Smooth muscle cell (in vitro differentiated cells): Measurements from ENCODE around the gene EIF4E3. TPM values are rescaled to one million over a fixed set of nuclear protein-coding genes. Genes with fewer than 3 reads are reported as not detected.

Experiments used
- DNase-seq: peaks from one replicate; lab custom pipeline; 2025; ENCODE audit not compliant: unreplicated experiment; lab: John Stamatoyannopoulos, UW
- H2AFZ ChIP-seq: fragments of 200-600 bp; sonication (generic); 2 replicates; pipeline ENCODE4 v1.6.0; 2016; ENCODE audit warnings: antibody characterized with exemption, low read depth, mild to moderate bottlenecking
- H3F3A ChIP-seq: fragments of 200-600 bp; sonication (generic); 2 replicates; pipeline ENCODE4 v1.6.0; 2017; ENCODE audit warnings: antibody characterized with exemption, low read depth
- H3K27ac ChIP-seq: fragments of 200-600 bp; sonication (generic); 2 replicates; pipeline ENCODE4 v1.5.1; 2016; ENCODE audit warnings: low read depth, mild to moderate bottlenecking
- H3K27me3 ChIP-seq: fragments of 200-600 bp; sonication (generic); 2 replicates; pipeline ENCODE4 v1.6.1; 2016; ENCODE audit warnings: low read depth, mild to moderate bottlenecking
- H3K36me3 ChIP-seq: fragments of 200-600 bp; sonication (generic); 2 replicates; pipeline ENCODE4 v1.5.1; 2016; ENCODE audit warnings: low read depth
- H3K4me1 ChIP-seq: fragments of 200-600 bp; sonication (generic); 2 replicates; pipeline ENCODE4 v1.5.1; 2016; ENCODE audit warnings: low read depth
- H3K4me2 ChIP-seq: fragments of 200-600 bp; sonication (generic); 2 replicates; pipeline ENCODE4 v1.6.0; 2016; ENCODE audit warnings: mild to moderate bottlenecking
- H3K4me3 ChIP-seq: fragments of 200-600 bp; sonication (generic); 2 replicates; pipeline ENCODE4 v1.5.1; 2016; ENCODE audit warnings: mild to moderate bottlenecking
- H3K79me2 ChIP-seq: fragments of 200-600 bp; sonication (generic); 2 replicates; pipeline ENCODE4 v1.6.0; 2016; ENCODE audit warnings: low read depth, mild to moderate bottlenecking
- H3K9ac ChIP-seq: fragments of 200-600 bp; sonication (generic); 2 replicates; pipeline ENCODE4 v1.6.0; 2016; ENCODE audit warnings: low read depth
- H3K9me3 ChIP-seq: fragments of 200-600 bp; sonication (generic); replicated peaks from 2 replicates; pipeline ENCODE4 v1.5.1; 2016; ENCODE audit warnings: low read depth
- H4K20me1 ChIP-seq: fragments of 200-600 bp; sonication (generic); 2 replicates; pipeline ENCODE4 v1.6.0; 2016; ENCODE audit warnings: low read depth
- WGBS: methylation state at CpG from one replicate; pipeline ENCODE4 v1.1.7; 2016; ENCODE audit warnings: low lambda C conversion rate; 5-methylcytosine and 5-hydroxymethylcytosine counted together
- polyA plus RNA-seq: library from polyadenylated mRNA; unstranded; fragments of >200 nt; fragmentation: Nextera tagmentation; extraction: Ambion mirVana; gene quantifications from 2 replicates; pipeline ENCODE4 v1.2.1, GENCODE V29; 2016
- total RNA-seq: library from RNA; depleted of rRNA; stranded (reverse); fragments of >200 nt; gene quantifications from 2 replicates; pipeline ENCODE4 v1.2.3, GENCODE V29; 2014
- TF ChIP-seq, protein P1 (sequence below): fragments of 200-600 bp; sonication (generic); IDR thresholded peaks from 2 replicates; pipeline ENCODE4 v1.5.1; 2017; ENCODE audit warnings: borderline replicate concordance, mild to moderate bottlenecking, antibody characterized with exemption; ENCODE audit not compliant: insufficient read depth, poor library complexity, severe bottlenecking

Gene EIF4E3
- total and polyA plus RNA-seq, 2 experiments from 2014 or later, result 2.3 to 3.5 TPM

DNA sequence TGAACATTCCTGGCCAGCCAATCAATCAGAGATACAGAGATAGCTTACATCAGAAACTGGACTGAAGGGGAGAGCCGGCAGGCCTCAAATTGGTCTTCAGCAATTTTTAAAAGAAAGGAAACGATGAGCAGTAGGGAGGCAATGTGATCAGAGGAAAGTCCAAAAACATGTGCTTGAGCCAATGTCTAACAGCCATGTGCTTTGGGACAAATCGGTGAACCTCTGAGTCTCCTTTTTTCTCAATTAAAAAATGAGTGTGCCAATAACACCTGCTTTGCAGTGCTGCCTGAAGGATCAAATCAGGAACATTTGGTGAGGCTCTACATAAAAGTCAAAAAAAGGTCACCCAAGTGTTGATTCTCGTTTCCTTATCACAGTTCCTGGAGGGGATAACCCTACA, 7.4 kb upstream of the EIF4E3 start:
- H3K27me3 ChIP-seq, result peaks cover 15% of the 10 kb centered on the region

GRCh38 chr3:71728632-71729342, 3.6 kb upstream of the EIF4E3 start:
- Histone ChIP-seq H3K4me3 (no peak overlapping the region), H4K20me1 (no peaks in the 10 kb centered on the region), H3K27ac (no peak overlapping the region), H3K79me2 (no peaks in the 10 kb centered on the region), H3K27me3 (peaks cover 27% of the 10 kb centered on the region), H3K9ac (no peak overlapping the region), H3F3A (peaks cover 3% of the 10 kb centered on the region), H2AFZ (no peak overlapping the region), H3K4me2 (no peak overlapping the region), H3K9me3 (no peaks in the 10 kb centered on the region), H3K36me3 (no peaks in the 10 kb centered on the region), H3K4me1 (peaks cover 5% of the 10 kb centered on the region)
- 41% methylated on average over 4 of the region's 4 CpGs for WGBS
- TF ChIP-seq, protein P1, sequence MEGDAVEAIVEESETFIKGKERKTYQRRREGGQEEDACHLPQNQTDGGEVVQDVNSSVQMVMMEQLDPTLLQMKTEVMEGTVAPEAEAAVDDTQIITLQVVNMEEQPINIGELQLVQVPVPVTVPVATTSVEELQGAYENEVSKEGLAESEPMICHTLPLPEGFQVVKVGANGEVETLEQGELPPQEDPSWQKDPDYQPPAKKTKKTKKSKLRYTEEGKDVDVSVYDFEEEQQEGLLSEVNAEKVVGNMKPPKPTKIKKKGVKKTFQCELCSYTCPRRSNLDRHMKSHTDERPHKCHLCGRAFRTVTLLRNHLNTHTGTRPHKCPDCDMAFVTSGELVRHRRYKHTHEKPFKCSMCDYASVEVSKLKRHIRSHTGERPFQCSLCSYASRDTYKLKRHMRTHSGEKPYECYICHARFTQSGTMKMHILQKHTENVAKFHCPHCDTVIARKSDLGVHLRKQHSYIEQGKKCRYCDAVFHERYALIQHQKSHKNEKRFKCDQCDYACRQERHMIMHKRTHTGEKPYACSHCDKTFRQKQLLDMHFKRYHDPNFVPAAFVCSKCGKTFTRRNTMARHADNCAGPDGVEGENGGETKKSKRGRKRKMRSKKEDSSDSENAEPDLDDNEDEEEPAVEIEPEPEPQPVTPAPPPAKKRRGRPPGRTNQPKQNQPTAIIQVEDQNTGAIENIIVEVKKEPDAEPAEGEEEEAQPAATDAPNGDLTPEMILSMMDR, result no peak
- DNase-seq, result no peak

More for the DNA sequence above, 7.4 kb upstream of the EIF4E3 start:
- H3K9ac ChIP-seq, result no peak overlapping the region
- no peaks in the 10 kb centered on the region for H3K36me3 ChIP-seq
- H3K9me3 ChIP-seq, result no peaks in the 10 kb centered on the region
- no peaks in the 10 kb centered on the region for H4K20me1 ChIP-seq
- H3K4me1 ChIP-seq, result no peaks in the 10 kb centered on the region
- no peak overlapping the region for H3K4me2 ChIP-seq
- no peaks in the 10 kb centered on the region for H3K79me2 ChIP-seq
- H3K4me3 ChIP-seq, result no peak overlapping the region
- WGBS, result 80% methylated on average over 4 of the region's 4 CpGs
- H3K27ac ChIP-seq, result no peak overlapping the region
- no peak for DNase-seq
- H2AFZ ChIP-seq, result no peak overlapping the region
- TF ChIP-seq, protein P1, result no peak
- H3F3A ChIP-seq, result peaks cover 3% of the 10 kb centered on the region

- H3K4me3 ChIP-seq, result no peak overlapping the region
- no peak for DNase-seq
- no peaks in the 10 kb centered on the region for H3K79me2 ChIP-seq
- peaks cover 47% of the 10 kb centered on the region for H3K27me3 ChIP-seq
- H2AFZ ChIP-seq, result no peak overlapping the region
- peaks cover 5% of the 10 kb centered on the region for H3K4me1 ChIP-seq
- no peaks in the 10 kb centered on the region for H4K20me1 ChIP-seq
- no peaks in the 10 kb centered on the region for H3K36me3 ChIP-seq
- H3K9me3 ChIP-seq, result no peaks in the 10 kb centered on the region
- H3F3A ChIP-seq, result no peaks in the 10 kb centered on the region
- H3K9ac ChIP-seq, result no peak overlapping the region
- no peak overlapping the region for H3K27ac ChIP-seq
- TF ChIP-seq, protein P1, result no peak
- WGBS, result 90% methylated on average over 8 of the region's 8 CpGs
- peak overlapping the region; percentile 88 for H3K4me2 ChIP-seq
Measured at GRCh38 chr3:71726146-71726545, 944 bp upstream of the EIF4E3 start.

GRCh38 chr3:71724584-71725270, 475 bp downstream of the EIF4E3 start:
- H3K27me3 ChIP-seq, result peaks cover 51% of the 10 kb centered on the region
- H2AFZ ChIP-seq, result peak overlapping the region; percentile 86
- no peaks in the 10 kb centered on the region for H3K36me3 ChIP-seq
- H3K27ac ChIP-seq, result no peak overlapping the region
- peak overlapping the region; percentile 90 for H3K4me2 ChIP-seq
- H3K9ac ChIP-seq, result no peak overlapping the region
- H3F3A ChIP-seq, result no peaks in the 10 kb centered on the region
- H4K20me1 ChIP-seq, result no peaks in the 10 kb centered on the region
- DNase-seq, result no peak
- no peaks in the 10 kb centered on the region for H3K79me2 ChIP-seq
- 1% methylated on average over 58 of the region's 73 CpGs for WGBS
- H3K4me1 ChIP-seq, result peaks cover 5% of the 10 kb centered on the region
- peak overlapping the region; percentile 69 for H3K4me3 ChIP-seq
- TF ChIP-seq, protein P1, result no peak
- H3K9me3 ChIP-seq, result no peaks in the 10 kb centered on the region
